Measurements from ENCODE around the gene RDH14. TPM values are rescaled to one million over a fixed set of nuclear protein-coding genes. Genes with fewer than 3 reads are reported as not detected.

The RDH14 gene
- total RNA-seq, 2 donors from 2014 or later: 20.0 to 23.2 TPM

- Mint-ChIP-seq H3K4me1 (ENCODE audit: low read depth) (peaks cover 66% of the 10 kb centered on the region), H3K27me3 (ENCODE audit: low read depth) (no peaks in the 10 kb centered on the region), H3K4me3 (no peak overlapping the region), H3K27ac (peak overlapping the region; percentile 69), H3K36me3 (ENCODE audit: insufficient read depth in 2 of 2) (peaks cover 4 to 16% of the 10 kb centered on the region in 2 donors), H3K9me3 (no peaks in the 10 kb centered on the region)
- DNase-seq (no peak), ATAC-seq (replicated peaks in 1 of 2) (peak; percentile 45 to 50)
These were observed 7.9 kb downstream of the RDH14 start for GRCh38 chr2:18552351-18553077.

- H3K9me3 Mint-ChIP-seq: no peaks in the 10 kb centered on the region
- H3K36me3 Mint-ChIP-seq (ENCODE audit: insufficient read depth in 2 of 2): peaks cover 4 to 15% of the 10 kb centered on the region in 2 donors
- DNase-seq (no peak), ATAC-seq (replicated peaks in 1 of 2) (no peak)
- no peak overlapping the region for H3K27ac Mint-ChIP-seq
- peaks cover 65% of the 10 kb centered on the region for H3K4me1 Mint-ChIP-seq (ENCODE audit: low read depth)
- H3K4me3 Mint-ChIP-seq: no peak overlapping the region
- H3K27me3 Mint-ChIP-seq (ENCODE audit: low read depth): no peaks in the 10 kb centered on the region
These were observed 8.8 kb downstream of the RDH14 start for GRCh38 chr2:18551623-18552022.

DNA sequence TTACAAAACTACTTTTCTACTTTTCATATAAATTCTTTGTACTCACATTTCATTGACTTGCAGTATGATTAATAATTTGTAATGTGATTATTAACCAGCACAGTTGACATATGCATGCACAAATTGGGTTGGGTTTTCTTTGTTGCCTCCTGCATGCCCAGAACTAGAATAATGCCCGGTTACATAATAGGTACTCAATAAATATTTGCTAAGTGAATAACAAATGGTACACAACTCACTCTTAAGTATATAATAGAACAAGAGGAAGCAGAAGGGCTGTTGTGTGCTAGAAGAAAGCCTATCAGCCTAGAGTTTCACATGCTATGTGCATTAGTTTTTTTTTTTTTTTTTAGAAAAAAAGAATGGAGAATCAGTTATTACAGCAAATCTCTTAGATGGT, 9.3 kb downstream of the RDH14 start:
- ATAC-seq (replicated peaks in 1 of 2): no peak
- Mint-ChIP-seq H3K27ac (no peak overlapping the region), H3K27me3 (ENCODE audit: low read depth) (no peaks in the 10 kb centered on the region), H3K36me3 (ENCODE audit: insufficient read depth in 2 of 2) (peaks cover 2 to 11% of the 10 kb centered on the region in 2 donors), H3K4me3 (no peak overlapping the region), H3K4me1 (ENCODE audit: low read depth) (peaks cover 66% of the 10 kb centered on the region), H3K9me3 (no peaks in the 10 kb centered on the region)
- no peak for DNase-seq

DNA sequence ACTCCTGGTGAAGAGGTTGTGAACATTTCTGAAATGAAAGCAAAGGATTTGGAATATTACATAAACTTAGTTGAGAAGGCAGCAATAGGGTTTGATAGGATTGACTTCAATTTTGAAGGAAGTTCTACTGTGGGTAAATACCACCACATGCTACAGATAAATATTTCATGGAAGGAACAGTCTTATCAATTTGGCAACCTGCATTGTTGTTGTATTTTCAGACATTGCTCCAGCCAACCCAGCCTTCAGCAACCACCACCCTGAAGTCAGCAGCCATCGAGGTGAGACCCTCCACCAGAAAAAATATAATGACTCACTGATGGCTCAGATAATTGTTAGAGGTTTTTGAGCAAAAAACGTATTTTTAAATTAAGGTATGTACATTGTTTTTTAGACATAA, 10.0 kb downstream of the RDH14 start:
- no peak overlapping the region for H3K27ac Mint-ChIP-seq
- no peaks in the 10 kb centered on the region for H3K27me3 Mint-ChIP-seq (ENCODE audit: low read depth)
- DNase-seq (no peak), ATAC-seq (replicated peaks in 1 of 2) (no peak)
- no peaks in the 10 kb centered on the region for H3K9me3 Mint-ChIP-seq
- H3K4me3 Mint-ChIP-seq: no peak overlapping the region
- peaks cover 71% of the 10 kb centered on the region for H3K4me1 Mint-ChIP-seq (ENCODE audit: low read depth)
- peaks cover 2 to 10% of the 10 kb centered on the region in 2 donors for H3K36me3 Mint-ChIP-seq (ENCODE audit: insufficient read depth in 2 of 2)

DNA sequence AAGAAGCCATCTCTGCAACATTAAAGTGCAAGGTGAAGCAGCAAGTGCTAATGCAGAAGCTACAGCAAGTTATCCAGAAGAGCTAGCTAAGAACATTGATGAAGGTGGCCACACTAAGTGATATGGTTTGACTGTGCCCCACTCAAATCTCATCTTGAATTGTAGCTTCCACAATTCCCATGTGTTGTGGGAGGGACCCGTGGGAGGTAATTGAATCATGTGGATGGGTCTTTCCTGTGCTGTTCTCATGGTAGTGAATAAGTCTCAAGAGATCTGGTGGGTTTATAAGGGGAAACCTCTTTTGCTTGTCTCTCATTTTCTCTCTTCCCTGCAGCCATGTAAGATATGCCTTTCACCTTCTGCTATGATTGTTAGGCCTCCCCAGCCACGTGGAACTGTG, 11.4 kb downstream of the RDH14 start:
- Mint-ChIP-seq H3K36me3 (ENCODE audit: insufficient read depth in 2 of 2) (peaks cover 0 to 5% of the 10 kb centered on the region in 2 donors), H3K27ac (no peak overlapping the region), H3K27me3 (ENCODE audit: low read depth) (no peaks in the 10 kb centered on the region), H3K4me3 (no peak overlapping the region), H3K9me3 (no peaks in the 10 kb centered on the region), H3K4me1 (ENCODE audit: low read depth) (peaks cover 75% of the 10 kb centered on the region)
- ATAC-seq (replicated peaks in 1 of 2) (no peak), DNase-seq (no peak)

DNA sequence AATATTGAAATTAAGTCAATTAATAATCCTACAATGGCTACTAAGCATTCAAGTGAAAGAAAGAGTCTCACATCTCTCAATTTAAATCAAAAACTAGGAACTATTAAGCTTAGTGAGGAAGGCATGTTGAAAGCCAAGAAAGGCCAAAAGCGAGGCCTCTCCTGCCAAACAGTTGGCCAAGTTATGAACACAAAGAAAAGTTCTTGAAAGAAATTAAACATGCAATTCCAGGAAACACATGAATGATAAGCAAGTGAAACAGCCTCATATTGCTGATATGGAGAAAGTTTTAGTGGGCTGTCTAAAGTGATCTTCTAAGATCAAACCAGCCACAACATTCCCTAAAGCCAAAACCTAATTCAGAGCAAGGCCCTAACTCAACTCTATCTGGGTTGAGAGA, 11.8 kb downstream of the RDH14 start:
- no peaks in the 10 kb centered on the region for H3K27me3 Mint-ChIP-seq (ENCODE audit: low read depth)
- DNase-seq (no peak), ATAC-seq (replicated peaks in 1 of 2) (no peak)
- H3K36me3 Mint-ChIP-seq (ENCODE audit: insufficient read depth in 2 of 2): peaks cover 0 to 2% of the 10 kb centered on the region in 2 donors
- no peaks in the 10 kb centered on the region for H3K9me3 Mint-ChIP-seq
- H3K4me3 Mint-ChIP-seq: no peak overlapping the region
- H3K4me1 Mint-ChIP-seq (ENCODE audit: low read depth): peaks cover 72% of the 10 kb centered on the region
- H3K27ac Mint-ChIP-seq: no peak overlapping the region

DNA sequence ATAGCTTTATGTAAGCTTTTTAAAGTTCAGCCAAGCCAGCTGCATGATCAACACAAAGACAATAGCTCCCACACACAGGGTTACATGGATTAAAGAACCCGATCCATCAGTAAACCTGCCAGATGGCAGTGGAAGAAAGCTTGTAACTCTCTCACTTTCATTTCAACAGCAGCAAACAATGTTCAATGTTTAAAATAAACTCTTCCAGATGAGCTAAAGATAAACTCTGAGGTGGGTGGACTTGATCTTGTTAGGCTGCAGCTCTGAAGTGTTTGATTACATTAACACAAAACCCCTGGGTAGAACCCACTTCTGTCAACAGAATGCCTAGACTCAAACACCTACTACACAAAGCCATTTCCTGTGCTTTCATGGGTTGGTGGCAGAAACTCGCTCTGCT, 13.9 kb downstream of the RDH14 start:
- Mint-ChIP-seq H3K4me1 (ENCODE audit: low read depth) (peaks cover 52% of the 10 kb centered on the region), H3K27me3 (ENCODE audit: low read depth) (peaks cover 5% of the 10 kb centered on the region), H3K4me3 (peak overlapping the region; percentile 53 to 79), H3K27ac (peak overlapping the region; percentile 83), H3K36me3 (ENCODE audit: insufficient read depth in 2 of 2) (peaks cover 2% of the 10 kb centered on the region in 2 donors), H3K9me3 (peaks cover 0 to 1% of the 10 kb centered on the region in 2 donors)
- ATAC-seq (replicated peaks in 1 of 2) (peak; percentile 45 to 49), DNase-seq (no peak)

DNA sequence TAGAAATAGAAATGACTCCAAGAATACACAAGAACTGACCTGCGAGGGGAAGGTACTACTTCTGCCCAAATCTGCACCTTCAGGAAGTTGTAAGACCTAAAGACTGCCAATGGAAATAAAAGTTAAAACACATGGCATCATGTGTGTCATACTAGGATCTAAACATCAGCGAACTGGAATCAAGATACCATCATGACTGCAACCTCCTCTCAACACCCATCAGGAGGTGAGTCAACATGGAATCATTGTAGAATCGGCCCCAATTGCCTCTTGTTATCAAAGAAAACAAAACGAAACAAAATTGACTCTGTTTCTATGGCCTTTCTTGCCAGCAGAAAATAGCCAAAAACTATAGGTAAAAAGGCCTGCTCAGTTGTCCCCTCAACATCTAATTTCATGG, 15.1 kb downstream of the RDH14 start:
- peaks cover 0 to 3% of the 10 kb centered on the region in 2 donors for H3K9me3 Mint-ChIP-seq
- H3K4me3 Mint-ChIP-seq: peak overlapping the region; percentile 13 to 49
- ATAC-seq (replicated peaks in 1 of 2): peak; percentile 83
- peaks cover 52% of the 10 kb centered on the region for H3K4me1 Mint-ChIP-seq (ENCODE audit: low read depth)
- peak in 1 of 2 donors; percentile 18 for DNase-seq
- H3K36me3 Mint-ChIP-seq (ENCODE audit: insufficient read depth in 2 of 2): peaks cover 4 to 5% of the 10 kb centered on the region in 2 donors
- H3K27me3 Mint-ChIP-seq (ENCODE audit: low read depth): peaks cover 5% of the 10 kb centered on the region
- H3K27ac Mint-ChIP-seq: no peak overlapping the region

DNA sequence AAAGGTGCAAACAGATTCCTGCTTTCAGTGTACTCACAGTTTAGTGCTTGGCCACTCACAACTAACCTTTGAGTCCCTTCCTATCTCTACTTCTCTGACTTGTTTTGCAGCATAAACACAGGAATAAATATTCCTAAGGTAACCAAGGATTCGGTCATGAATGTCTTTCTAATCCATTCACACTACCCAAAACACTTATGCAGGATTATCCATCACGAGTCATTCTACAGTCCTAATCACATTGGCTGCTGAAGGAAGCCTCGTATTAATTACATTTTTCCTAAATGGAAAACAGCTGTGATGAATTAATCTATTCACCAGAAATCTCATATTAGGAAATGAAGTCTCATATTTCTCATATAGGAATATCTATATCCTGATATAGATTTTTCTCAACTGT, 16.3 kb downstream of the RDH14 start:
- H3K4me3 Mint-ChIP-seq: no peak overlapping the region
- no peak overlapping the region for H3K27ac Mint-ChIP-seq
- peaks cover 0 to 3% of the 10 kb centered on the region in 2 donors for H3K9me3 Mint-ChIP-seq
- H3K36me3 Mint-ChIP-seq (ENCODE audit: insufficient read depth in 2 of 2): peaks cover 4 to 5% of the 10 kb centered on the region in 2 donors
- H3K4me1 Mint-ChIP-seq (ENCODE audit: low read depth): peaks cover 40% of the 10 kb centered on the region
- no peak for ATAC-seq (replicated peaks in 1 of 2)
- DNase-seq: no peak
- peaks cover 5% of the 10 kb centered on the region for H3K27me3 Mint-ChIP-seq (ENCODE audit: low read depth)

DNA sequence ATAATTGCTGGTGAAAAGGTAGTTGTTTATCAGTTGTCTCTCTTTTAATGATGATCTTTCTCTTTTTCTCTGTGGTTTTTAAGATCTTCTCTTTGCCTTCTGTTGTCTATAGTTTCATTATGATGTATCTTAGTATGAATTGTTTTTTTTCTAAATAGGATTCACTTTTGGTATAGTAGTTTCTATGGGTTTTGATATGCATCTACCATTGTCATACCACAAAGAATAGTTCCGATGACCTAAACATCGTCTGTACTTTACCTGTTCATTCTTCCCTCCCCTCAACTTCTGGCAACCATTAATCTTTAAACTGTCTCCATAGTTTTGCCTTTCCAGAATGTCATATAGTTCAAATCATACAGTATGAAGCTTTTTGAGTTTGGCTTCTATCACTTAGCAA, 19.6 kb downstream of the RDH14 start:
- H3K4me1 Mint-ChIP-seq (ENCODE audit: low read depth): peaks cover 14% of the 10 kb centered on the region
- H3K27ac Mint-ChIP-seq: no peak overlapping the region
- peak; percentile 76 to 79 for ATAC-seq (replicated peaks in 1 of 2)

DNA sequence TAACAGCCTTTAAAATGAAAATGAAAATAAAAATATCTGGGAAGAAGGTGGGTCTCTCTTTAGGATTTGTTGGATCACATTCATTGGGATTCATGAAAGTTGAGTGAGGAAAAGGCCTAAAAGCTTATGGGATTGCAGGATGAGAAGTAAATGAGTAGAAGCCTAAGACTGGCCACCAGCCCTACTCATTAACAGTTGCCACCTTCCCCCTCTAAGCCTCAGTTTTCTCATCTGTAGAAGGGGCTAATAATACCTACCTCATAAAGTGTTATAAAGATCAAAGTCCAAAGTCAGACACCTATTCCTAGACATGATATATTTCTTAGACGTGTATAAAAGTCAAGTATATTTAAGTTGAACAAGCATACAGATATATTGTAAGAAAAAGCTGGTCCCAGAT, 23.8 kb downstream of the RDH14 start:
- DNase-seq (no peak), ATAC-seq (replicated peaks in 1 of 2) (no peak)
- H3K4me3 Mint-ChIP-seq: no peak overlapping the region
- H3K9me3 Mint-ChIP-seq: peaks cover 0 to 2% of the 10 kb centered on the region in 2 donors
- H3K27ac Mint-ChIP-seq: no peak overlapping the region
- H3K27me3 Mint-ChIP-seq (ENCODE audit: low read depth): peaks cover 12% of the 10 kb centered on the region
- H3K36me3 Mint-ChIP-seq (ENCODE audit: insufficient read depth in 2 of 2): peaks cover 2% of the 10 kb centered on the region in 2 donors
- H3K4me1 Mint-ChIP-seq (ENCODE audit: low read depth): peaks cover 7% of the 10 kb centered on the region

More for the DNA sequence above, 19.6 kb downstream of the RDH14 start:
- Mint-ChIP-seq H3K9me3 (peaks cover 0 to 3% of the 10 kb centered on the region in 2 donors), H3K27me3 (ENCODE audit: low read depth) (peaks cover 5% of the 10 kb centered on the region), H3K36me3 (ENCODE audit: insufficient read depth in 2 of 2) (peaks cover 4 to 5% of the 10 kb centered on the region in 2 donors), H3K4me3 (no peak overlapping the region)
- DNase-seq: no peak

DNA sequence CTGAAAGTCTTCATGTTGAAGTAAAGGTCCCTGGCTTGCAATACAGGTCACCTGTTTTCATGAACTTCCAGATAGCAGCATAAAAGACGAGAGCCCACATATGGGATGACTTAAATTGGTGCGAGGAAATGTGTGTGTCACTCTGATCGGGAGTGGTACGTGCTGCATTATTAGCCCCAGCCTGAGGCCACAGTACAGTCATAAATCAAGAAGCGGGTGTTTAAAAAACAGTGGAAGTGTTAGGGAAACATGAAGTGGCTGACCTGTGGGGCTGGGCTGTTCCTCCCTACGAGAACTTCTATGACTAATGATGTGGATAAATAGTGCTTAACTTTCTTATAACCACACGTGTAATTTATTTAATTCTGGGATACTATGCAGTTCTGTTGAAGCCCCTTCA, 24.4 kb downstream of the RDH14 start:
- no peak overlapping the region for H3K27ac Mint-ChIP-seq
- H3K4me3 Mint-ChIP-seq: no peak overlapping the region
- DNase-seq: no peak
- ATAC-seq (replicated peaks in 1 of 2): no peak
- peaks cover 10% of the 10 kb centered on the region for H3K27me3 Mint-ChIP-seq (ENCODE audit: low read depth)
- peaks cover 0 to 2% of the 10 kb centered on the region in 2 donors for H3K36me3 Mint-ChIP-seq (ENCODE audit: insufficient read depth in 2 of 2)
- peaks cover 2% of the 10 kb centered on the region for H3K4me1 Mint-ChIP-seq (ENCODE audit: low read depth)
- H3K9me3 Mint-ChIP-seq: peaks cover 0 to 2% of the 10 kb centered on the region in 2 donors

DNA sequence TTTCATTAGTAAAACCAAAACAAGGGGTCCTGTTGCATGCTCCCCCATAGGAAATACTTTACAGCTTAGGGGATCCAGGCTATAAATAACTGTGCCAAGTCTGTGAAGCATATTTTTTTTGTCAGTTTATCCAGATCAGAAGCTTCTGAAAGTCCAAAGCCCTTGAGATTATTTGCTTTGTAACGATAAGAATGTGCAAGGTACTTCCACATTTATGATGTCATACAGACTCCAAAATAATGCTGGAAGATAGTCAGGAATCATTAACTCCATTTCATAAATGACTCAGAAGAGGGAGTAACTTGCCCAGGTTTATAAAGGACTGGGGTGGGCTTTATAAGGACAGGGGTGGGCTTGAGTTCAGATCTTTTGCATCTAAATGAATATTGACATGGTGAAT, 29.3 kb downstream of the RDH14 start:
- DNase-seq: no peak
- H3K36me3 Mint-ChIP-seq (ENCODE audit: insufficient read depth in 2 of 2): no peaks in the 10 kb centered on the region
- no peak for ATAC-seq (replicated peaks in 1 of 2)
- no peaks in the 10 kb centered on the region for H3K4me1 Mint-ChIP-seq (ENCODE audit: low read depth)
- no peak overlapping the region for H3K4me3 Mint-ChIP-seq
- no peaks in the 10 kb centered on the region for H3K9me3 Mint-ChIP-seq
- H3K27me3 Mint-ChIP-seq (ENCODE audit: low read depth): peaks cover 10% of the 10 kb centered on the region
- no peak overlapping the region for H3K27ac Mint-ChIP-seq

DNA sequence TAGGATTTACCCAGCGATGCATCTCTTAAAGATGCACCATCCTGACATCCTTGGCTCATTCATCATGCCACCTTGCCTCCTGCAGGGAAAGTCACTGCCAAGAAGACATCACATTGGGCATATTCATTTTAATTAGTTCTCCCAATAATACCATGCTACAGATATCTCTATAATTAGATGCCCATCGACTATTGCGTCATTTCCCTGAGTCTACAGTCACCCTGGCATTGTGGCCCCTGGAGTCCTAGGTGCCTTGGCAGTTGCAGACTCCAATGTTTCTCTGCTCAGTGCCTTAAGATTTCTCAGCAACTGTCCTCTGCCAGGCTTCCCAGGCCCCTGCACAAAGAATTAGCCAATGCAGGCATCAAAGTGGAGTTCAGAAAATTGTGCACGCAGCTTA, 32.6 kb downstream of the RDH14 start:
- peaks cover 3% of the 10 kb centered on the region for H3K27me3 Mint-ChIP-seq (ENCODE audit: low read depth)
- H3K9me3 Mint-ChIP-seq: no peaks in the 10 kb centered on the region
- H3K36me3 Mint-ChIP-seq (ENCODE audit: insufficient read depth in 2 of 2): no peaks in the 10 kb centered on the region
- no peak overlapping the region for H3K27ac Mint-ChIP-seq
- ATAC-seq (replicated peaks in 1 of 2): no peak
- H3K4me1 Mint-ChIP-seq (ENCODE audit: low read depth): no peaks in the 10 kb centered on the region
- H3K4me3 Mint-ChIP-seq: no peak overlapping the region
- DNase-seq: no peak

Data from activated T-cell treated with anti-CD3 and anti-CD28 coated beads, Interleukin-2, amount 50 U/mL, for 72 hours (primary cell).